Panc1 (cell line): ENCODE results near the gene WFDC10A.

Source experiments
- CTCF ChIP-seq: fragments of 450-650 bp; IDR thresholded peaks from 2 replicates; pipeline ENCODE4 v1.5.1; 2017; ENCODE audit warnings: mild to moderate bottlenecking
- POLR2AphosphoS5 ChIP-seq: IDR thresholded peaks from 2 replicates; pipeline ENCODE4 v1.6.1; 2012; ENCODE audit warnings: mild to moderate bottlenecking, low read depth, low read length, moderate library complexity
- TCF7L2 ChIP-seq: IDR thresholded peaks from 2 replicates; pipeline ENCODE4 v1.6.1; 2011; ENCODE audit warnings: mild to moderate bottlenecking, low read depth, low read length, inconsistent platforms

GRCh38 chr20:45593498-45593897 lies 36.0 kb upstream of the WFDC10A start:
- TF ChIP-seq CTCF (no peak), POLR2AphosphoS5 (no peak), TCF7L2 (no peak)
